Measurements from ENCODE around the gene JAGN1. TPM values are rescaled to one million over a fixed set of nuclear protein-coding genes. Genes with fewer than 3 reads are reported as not detected.
"Not testable (repeated sequence)": the region's sequence is repeated elsewhere in the genome, so short reads cannot be mapped to it uniquely, and the experiment has no call there.

Gene JAGN1
- total RNA-seq, 1 experiment from 2014 or later, result 34.1 TPM

DNA sequence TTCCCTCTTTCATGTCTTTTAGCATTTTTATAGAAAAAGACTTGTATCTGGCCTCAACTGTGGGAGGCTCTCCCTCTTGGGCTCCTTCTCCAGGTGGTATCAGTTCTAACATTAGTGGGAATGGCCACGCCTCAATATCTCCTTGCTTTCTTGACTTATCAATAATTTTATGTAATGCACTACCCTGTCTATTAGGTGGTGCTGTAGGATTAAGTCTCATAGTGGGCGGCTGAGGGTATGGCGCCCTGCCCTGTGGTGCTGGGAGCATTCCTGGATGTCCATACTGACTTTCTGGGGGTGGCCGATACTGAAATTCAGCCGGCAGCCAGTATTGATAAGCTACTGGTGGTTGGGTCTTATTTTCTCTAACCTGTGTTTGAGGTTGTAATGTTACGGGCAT lies 37.9 kb upstream of the JAGN1 start:
- intact Hi-C loops (cut with micrococcal nuclease), result no loop called here
- no peak overlapping the region for H3K27ac ChIP-seq (ENCODE audit: low read length)
- BruUV-seq (replicated peaks), result no TSS peak
- no peak overlapping the region for H3K4me2 ChIP-seq (ENCODE audit: low read length)
- ChIA-PET CTCF (no interaction called here), POLR2A (ENCODE audit: unreplicated experiment) (no interaction called here)
- no peak for TF ChIP-seq EZH2 (IDR thresholded peaks at IDR 0.05; ENCODE audit: low read length, unreplicated experiment)
- TF ChIP-seq, protein P1, sequence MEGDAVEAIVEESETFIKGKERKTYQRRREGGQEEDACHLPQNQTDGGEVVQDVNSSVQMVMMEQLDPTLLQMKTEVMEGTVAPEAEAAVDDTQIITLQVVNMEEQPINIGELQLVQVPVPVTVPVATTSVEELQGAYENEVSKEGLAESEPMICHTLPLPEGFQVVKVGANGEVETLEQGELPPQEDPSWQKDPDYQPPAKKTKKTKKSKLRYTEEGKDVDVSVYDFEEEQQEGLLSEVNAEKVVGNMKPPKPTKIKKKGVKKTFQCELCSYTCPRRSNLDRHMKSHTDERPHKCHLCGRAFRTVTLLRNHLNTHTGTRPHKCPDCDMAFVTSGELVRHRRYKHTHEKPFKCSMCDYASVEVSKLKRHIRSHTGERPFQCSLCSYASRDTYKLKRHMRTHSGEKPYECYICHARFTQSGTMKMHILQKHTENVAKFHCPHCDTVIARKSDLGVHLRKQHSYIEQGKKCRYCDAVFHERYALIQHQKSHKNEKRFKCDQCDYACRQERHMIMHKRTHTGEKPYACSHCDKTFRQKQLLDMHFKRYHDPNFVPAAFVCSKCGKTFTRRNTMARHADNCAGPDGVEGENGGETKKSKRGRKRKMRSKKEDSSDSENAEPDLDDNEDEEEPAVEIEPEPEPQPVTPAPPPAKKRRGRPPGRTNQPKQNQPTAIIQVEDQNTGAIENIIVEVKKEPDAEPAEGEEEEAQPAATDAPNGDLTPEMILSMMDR (conservative IDR thresholded peaks at IDR 0.05; ENCODE audit: low read depth, low read length), result peak; percentile 45
- no peaks in the 10 kb centered on the region for H3F3A ChIP-seq (ENCODE audit: low read length, unreplicated experiment)
- no peaks in the 10 kb centered on the region for H3K9me3 ChIP-seq (ENCODE audit: low read length)
- no peaks in the 10 kb centered on the region for H3K9me2 ChIP-seq (replicated peaks; ENCODE audit: low read length)
- no peak overlapping the region for H3K4me3 ChIP-seq (ENCODE audit: low read length)
- peak; percentile 45 for DNase-seq
- H3K9ac ChIP-seq (ENCODE audit: low read length), result no peak overlapping the region
- no peaks in the 10 kb centered on the region for H3K79me2 ChIP-seq (ENCODE audit: low read length)
- H2AFZ ChIP-seq (ENCODE audit: low read length), result no peak overlapping the region
- no peaks in the 10 kb centered on the region for H4K20me1 ChIP-seq (ENCODE audit: low read length)
- ATAC-seq, result no peak
- no peaks in the 10 kb centered on the region for H3K4me1 ChIP-seq (ENCODE audit: insufficient read depth, low read length)
- no peaks in the 10 kb centered on the region for H3K27me3 ChIP-seq (ENCODE audit: low read length)
- no peaks in the 10 kb centered on the region for H3K36me3 ChIP-seq (ENCODE audit: low read depth, low read length)

DNA sequence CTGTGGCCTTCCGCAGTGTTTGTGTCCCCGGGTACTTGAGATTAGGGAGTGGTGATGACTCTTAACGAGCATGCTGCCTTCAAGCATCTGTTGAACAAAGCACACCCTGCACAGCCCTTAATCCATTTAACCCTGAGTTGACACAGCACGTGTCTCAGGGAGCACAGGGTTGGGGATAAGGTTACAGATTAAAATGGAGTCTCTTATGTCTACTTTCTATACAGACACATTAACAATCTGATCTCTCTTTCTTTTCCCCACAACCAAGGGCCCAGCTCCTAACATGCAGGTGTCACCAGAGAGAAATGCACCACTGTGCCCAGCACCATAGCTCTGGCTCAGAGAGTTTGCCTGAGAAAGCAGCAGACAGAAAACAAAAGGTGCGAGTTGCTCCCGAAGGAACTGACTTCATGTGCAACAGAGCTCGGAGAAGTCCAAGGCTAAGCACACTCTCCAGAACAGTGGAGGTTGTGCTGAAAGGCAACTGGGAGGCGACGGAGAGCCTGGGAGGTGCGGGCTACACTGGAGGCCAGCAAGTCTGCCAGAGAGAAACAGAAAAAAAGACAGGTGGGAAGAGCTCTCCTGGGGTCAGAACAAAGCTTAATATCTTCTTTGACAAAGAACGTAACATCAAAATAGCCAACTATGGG lies 36.0 kb upstream of the JAGN1 start:
- ATAC-seq; POLR2A ChIA-PET (ENCODE audit: unreplicated experiment); H3K27ac ChIP-seq (ENCODE audit: low read length); H2AFZ ChIP-seq (ENCODE audit: low read length); DNase-seq; H3K9me3 ChIP-seq (ENCODE audit: low read length); H3F3A ChIP-seq (ENCODE audit: low read length, unreplicated experiment); H3K36me3 ChIP-seq (ENCODE audit: low read depth, low read length); H4K20me1 ChIP-seq (ENCODE audit: low read length); H3K4me2 ChIP-seq (ENCODE audit: low read length); BruUV-seq (replicated peaks); H3K27me3 ChIP-seq (ENCODE audit: low read length); H3K4me1 ChIP-seq (ENCODE audit: insufficient read depth, low read length); CTCF ChIA-PET; intact Hi-C loops (cut with micrococcal nuclease); H3K9me2 ChIP-seq (replicated peaks; ENCODE audit: low read length); H3K79me2 ChIP-seq (ENCODE audit: low read length); H3K4me3 ChIP-seq (ENCODE audit: low read length); H3K9ac ChIP-seq (ENCODE audit: low read length): not testable (repeated sequence)

DNA sequence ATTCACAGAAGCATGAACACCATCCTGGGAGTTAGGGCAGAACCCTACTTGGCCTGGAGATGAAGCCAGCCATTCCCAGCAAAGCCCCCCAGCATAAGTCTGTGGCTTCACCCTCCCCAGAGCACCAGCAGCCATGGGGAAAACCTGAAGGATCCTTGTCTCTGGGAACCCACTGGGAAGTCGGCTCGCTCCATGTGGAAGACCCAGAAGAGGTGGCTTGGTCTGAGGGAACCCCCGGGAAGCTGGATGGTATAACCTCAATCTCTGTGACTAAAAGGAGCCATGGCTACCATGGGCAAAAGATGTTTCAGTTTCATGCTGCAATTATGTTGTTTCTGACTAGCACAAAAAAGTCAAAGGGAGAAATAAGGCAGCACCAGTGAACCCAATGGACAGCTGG lies 34.8 kb upstream of the JAGN1 start:
- ChIA-PET CTCF (no interaction called here), POLR2A (ENCODE audit: unreplicated experiment) (no interaction called here)
- H3K4me3 ChIP-seq (ENCODE audit: low read length), result no peak overlapping the region
- H3F3A ChIP-seq (ENCODE audit: low read length, unreplicated experiment), result no peaks in the 10 kb centered on the region
- no peaks in the 10 kb centered on the region for H3K79me2 ChIP-seq (ENCODE audit: low read length)
- no peak overlapping the region for H2AFZ ChIP-seq (ENCODE audit: low read length)
- H3K36me3 ChIP-seq (ENCODE audit: low read depth, low read length), result no peaks in the 10 kb centered on the region
- H3K27me3 ChIP-seq (ENCODE audit: low read length), result no peaks in the 10 kb centered on the region
- TF ChIP-seq EZH2phosphoT487 (IDR thresholded peaks at IDR 0.05; ENCODE audit: borderline replicate concordance, low read length), result no peak
- TF ChIP-seq, protein P1 (conservative IDR thresholded peaks at IDR 0.05; ENCODE audit: low read depth, low read length), result no peak
- no peaks in the 10 kb centered on the region for H3K4me1 ChIP-seq (ENCODE audit: insufficient read depth, low read length)
- ATAC-seq (no peak), DNase-seq (no peak)
- no peaks in the 10 kb centered on the region for H3K9me2 ChIP-seq (replicated peaks; ENCODE audit: low read length)
- no peak overlapping the region for H3K9ac ChIP-seq (ENCODE audit: low read length)
- no peaks in the 10 kb centered on the region for H3K9me3 ChIP-seq (ENCODE audit: low read length)
- H4K20me1 ChIP-seq (ENCODE audit: low read length), result no peaks in the 10 kb centered on the region
- intact Hi-C loops (cut with micrococcal nuclease), result no loop called here
- no peak overlapping the region for H3K4me2 ChIP-seq (ENCODE audit: low read length)
- BruUV-seq (replicated peaks), result no TSS peak
- H3K27ac ChIP-seq (ENCODE audit: low read length), result no peak overlapping the region

Data from PC-3 (cell line).